Activated CD8-positive, alpha-beta T cell treated with anti-CD3 and anti-CD28 coated beads, Interleukin-2, amount 10 ng/mL, durations not matched to agents 7 days and 5 days (primary cell): Measurements from ENCODE around the gene GPR37. TPM values are rescaled to one million over a fixed set of nuclear protein-coding genes. Genes with fewer than 3 reads are reported as not detected.
A peak's percentile ranks its signal among the peaks of the same experiment; 100 is the strongest.

Source experiments
- ATAC-seq: fragments of 150-1000 bp; cut with Tn5 transposase; one replicate; pipeline ENCODE4 v1.10.0; 2021; ENCODE audit warnings: moderate library complexity
- CTCF ChIA-PET: fragments of 350-600 bp; sonication (Branson Sonifier 250); formaldehyde crosslinking; loops from one replicate; lab custom pipeline; 2021; ENCODE audit warnings: antibody characterized with exemption; lab: Charles Lee
- POLR2A ChIA-PET: fragments of 350-600 bp; sonication (Branson Sonifier 250); formaldehyde crosslinking; loops from one replicate; lab custom pipeline; 2021; ENCODE audit warnings: antibody characterized with exemption; lab: Charles Lee
- DNase-seq: peaks from one replicate; pipeline ENCODE4 v3.0.0-alpha.2; 2020
- H3K27ac Mint-ChIP-seq: one replicate; pipeline ENCODE4 v1.8.0; 2021; ENCODE audit warnings: mild to moderate bottlenecking, mixed read lengths
- H3K27me3 Mint-ChIP-seq: one replicate; pipeline ENCODE4 v1.8.0; 2021; ENCODE audit warnings: low read depth, mixed read lengths
- H3K36me3 Mint-ChIP-seq: one replicate; pipeline ENCODE4 v1.8.0; 2021; ENCODE audit warnings: low read depth, mixed read lengths
- H3K4me1 Mint-ChIP-seq: one replicate; pipeline ENCODE4 v1.8.0; 2021; ENCODE audit warnings: low read depth, mixed read lengths
- H3K4me3 Mint-ChIP-seq: one replicate; pipeline ENCODE4 v1.8.0; 2021; ENCODE audit warnings: mild to moderate bottlenecking, mixed read lengths
- H3K9me3 Mint-ChIP-seq: one replicate; pipeline ENCODE4 v1.8.0; 2022; ENCODE audit warnings: mixed read lengths; ENCODE audit not compliant: insufficient read depth
- total RNA-seq, 2 experiments: library from RNA; stranded (reverse); gene quantifications; one replicate each; pipeline ENCODE4 v1.2.3, GENCODE V29; 2021

GPR37 gene
- total RNA-seq, 2 experiments from 2014 or later, result not detected

DNA sequence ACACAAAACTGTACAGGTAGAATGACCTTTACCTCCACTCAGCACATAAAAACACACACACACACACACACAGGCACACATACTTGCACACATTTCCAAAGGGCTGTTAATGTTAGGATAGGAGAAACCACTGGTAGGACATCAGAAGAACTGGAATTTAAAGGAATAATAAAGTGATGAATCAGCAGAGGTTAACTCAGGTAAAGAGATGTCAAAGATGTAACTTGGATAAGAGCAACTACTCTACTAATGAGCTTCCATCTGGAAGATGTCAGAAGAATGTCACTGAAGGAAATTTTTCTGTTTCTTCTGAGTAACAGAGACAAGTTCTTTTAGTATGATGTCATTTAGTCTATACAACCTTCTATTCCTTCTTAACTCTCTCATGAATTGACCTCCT is 26.4 kb upstream of the GPR37 start:
- ATAC-seq (no peak), DNase-seq (no peak)
- Mint-ChIP-seq H3K27ac (no peak overlapping the region), H3K4me1 (no peaks in the 10 kb centered on the region), H3K36me3 (no peaks in the 10 kb centered on the region), H3K9me3 (no peaks in the 10 kb centered on the region), H3K27me3 (peaks cover 18% of the 10 kb centered on the region), H3K4me3 (no peak overlapping the region)
- CTCF ChIA-PET, result no interaction called here
- POLR2A ChIA-PET, result no interaction called here

DNA sequence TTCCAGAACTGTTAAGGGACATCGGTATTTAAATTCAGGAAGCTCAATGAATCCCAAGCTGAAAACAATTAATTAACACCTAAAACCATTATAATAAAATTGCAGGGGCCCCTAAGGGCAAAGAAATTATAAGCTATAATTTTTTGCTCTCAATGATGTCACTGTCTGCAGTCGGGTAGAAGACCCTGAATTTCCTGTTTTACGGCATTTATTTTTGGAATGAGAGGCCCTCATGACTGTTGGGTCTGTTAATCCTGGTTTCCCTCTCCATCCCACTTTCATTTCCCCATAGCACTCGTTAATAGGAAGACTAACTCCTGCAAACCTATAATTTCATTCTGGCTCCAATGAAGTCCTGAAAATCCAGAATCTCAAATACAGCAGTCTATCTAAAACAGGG is 25.8 kb upstream of the GPR37 start:
- no peak for ATAC-seq
- DNase-seq, result no peak

DNA sequence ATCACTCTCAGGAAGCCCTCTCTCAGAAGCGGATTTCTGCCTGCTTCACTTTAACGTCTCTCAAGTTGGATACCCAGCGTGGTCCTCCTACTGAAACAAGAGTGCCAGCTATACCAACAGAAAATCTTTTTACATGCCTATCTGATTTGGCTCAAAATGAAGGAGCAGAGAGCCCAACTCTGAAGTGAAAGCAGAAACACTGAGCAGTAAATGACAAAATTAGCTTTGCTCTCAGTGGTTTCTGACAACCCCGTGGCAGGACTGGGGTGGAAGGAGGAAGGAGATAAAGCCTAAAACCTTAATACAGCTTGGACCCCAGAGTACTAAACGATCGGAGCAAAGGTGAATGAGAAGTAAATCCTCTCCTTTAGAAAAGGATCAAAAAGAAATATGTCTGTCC is 25.1 kb upstream of the GPR37 start:
- DNase-seq (no peak), ATAC-seq (no peak)
- no peaks in the 10 kb centered on the region for H3K9me3 Mint-ChIP-seq
- POLR2A ChIA-PET, result no interaction called here
- no peak overlapping the region for H3K27ac Mint-ChIP-seq
- CTCF ChIA-PET, result no interaction called here
- H3K4me1 Mint-ChIP-seq, result no peaks in the 10 kb centered on the region
- H3K4me3 Mint-ChIP-seq, result no peak overlapping the region
- H3K27me3 Mint-ChIP-seq, result peaks cover 15% of the 10 kb centered on the region
- no peaks in the 10 kb centered on the region for H3K36me3 Mint-ChIP-seq

More for the DNA sequence above, 25.8 kb upstream of the GPR37 start:
- ChIA-PET CTCF (no interaction called here), POLR2A (no interaction called here)
- Mint-ChIP-seq H3K27me3 (peaks cover 17% of the 10 kb centered on the region), H3K9me3 (no peaks in the 10 kb centered on the region), H3K36me3 (no peaks in the 10 kb centered on the region), H3K4me3 (no peak overlapping the region), H3K27ac (no peak overlapping the region), H3K4me1 (no peaks in the 10 kb centered on the region)

DNA sequence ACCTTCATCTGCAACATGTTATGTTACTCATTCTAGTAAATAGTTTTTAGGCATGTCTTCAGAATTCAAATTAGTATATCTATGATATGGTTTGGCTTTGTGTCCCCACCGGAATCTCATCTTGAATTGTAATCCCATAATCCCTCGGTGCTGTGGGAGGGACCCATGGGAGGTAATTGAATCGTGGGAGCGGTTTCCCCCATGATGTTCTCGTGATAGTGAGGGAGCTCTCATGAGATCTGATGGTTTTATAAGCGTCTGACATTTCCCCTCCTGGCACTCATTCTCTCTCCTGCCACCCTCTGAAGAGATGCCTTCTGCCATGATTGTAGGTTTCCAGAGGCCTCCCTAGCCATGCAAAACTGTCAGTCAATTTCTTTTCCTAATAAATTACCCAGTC is 20.4 kb upstream of the GPR37 start:
- CTCF ChIA-PET, result interaction anchor here (1.2 to 1.3 kb wide), 2 partner anchors 10 to 18 kb away, joined by 3 to 4 read pairs; no protein-coding TSS in a partner anchor
- H3K4me1 Mint-ChIP-seq, result no peaks in the 10 kb centered on the region
- POLR2A ChIA-PET, result no interaction called here
- DNase-seq (no peak), ATAC-seq (no peak)
- H3K36me3 Mint-ChIP-seq, result no peaks in the 10 kb centered on the region
- H3K4me3 Mint-ChIP-seq, result no peak overlapping the region
- H3K27me3 Mint-ChIP-seq, result peaks cover 7% of the 10 kb centered on the region
- no peaks in the 10 kb centered on the region for H3K9me3 Mint-ChIP-seq
- no peak overlapping the region for H3K27ac Mint-ChIP-seq

DNA sequence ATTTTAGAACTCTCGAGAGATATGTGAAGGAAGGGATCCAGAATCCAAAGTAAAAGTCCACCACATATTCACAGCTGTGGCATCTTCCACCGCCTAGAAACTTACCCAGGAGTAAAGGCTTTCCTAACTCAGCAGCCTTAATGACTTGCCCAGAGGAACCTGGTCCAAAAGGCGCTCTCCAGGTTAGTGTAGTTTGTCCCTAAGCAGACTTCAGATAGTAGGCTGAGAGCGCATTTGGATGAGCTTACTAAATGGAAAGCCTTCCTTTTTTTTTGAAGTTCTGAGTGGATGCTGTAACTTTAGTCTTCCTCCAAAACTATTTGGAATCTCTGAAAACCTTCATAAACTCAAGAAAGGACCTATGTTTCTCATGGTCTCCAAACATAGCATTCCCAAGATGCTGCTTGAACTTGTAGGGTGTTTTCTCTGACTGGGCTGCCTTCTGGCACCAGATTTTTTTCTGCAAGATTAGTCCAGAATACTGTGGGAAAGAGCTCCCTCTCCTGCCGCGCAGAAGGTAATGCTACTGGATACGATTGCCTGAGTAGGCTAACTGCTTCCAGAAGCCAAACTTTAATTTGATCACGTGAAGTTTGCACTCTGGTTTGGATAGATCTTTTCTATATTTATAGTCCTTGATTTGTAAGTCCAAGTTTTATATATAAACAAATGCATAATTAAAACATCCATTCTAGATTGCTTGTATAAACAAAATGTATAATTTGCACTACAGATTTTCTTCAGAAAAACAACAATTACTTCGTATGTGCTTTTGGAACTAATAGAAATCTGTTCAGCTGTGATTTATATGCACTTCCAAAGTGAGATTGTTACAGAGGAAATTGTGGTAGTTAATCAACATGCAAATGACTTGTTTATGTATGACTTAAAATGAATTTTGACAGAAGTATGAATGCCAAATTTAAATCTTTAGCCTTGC is 19.6 kb upstream of the GPR37 start:
- Mint-ChIP-seq H3K9me3 (no peaks in the 10 kb centered on the region), H3K27ac (no peak overlapping the region), H3K27me3 (peaks cover 5% of the 10 kb centered on the region), H3K4me1 (no peaks in the 10 kb centered on the region), H3K4me3 (no peak overlapping the region), H3K36me3 (no peaks in the 10 kb centered on the region)
- ATAC-seq, result no peak
- ChIA-PET CTCF (interaction anchor here (1.2 to 1.6 kb wide), 4 partner anchors 11 to 47 kb away, joined by 3 to 5 read pairs (median 4); partner anchors contain the start of gene GPR37), POLR2A (no interaction called here)
- peak; percentile 36 for DNase-seq

DNA sequence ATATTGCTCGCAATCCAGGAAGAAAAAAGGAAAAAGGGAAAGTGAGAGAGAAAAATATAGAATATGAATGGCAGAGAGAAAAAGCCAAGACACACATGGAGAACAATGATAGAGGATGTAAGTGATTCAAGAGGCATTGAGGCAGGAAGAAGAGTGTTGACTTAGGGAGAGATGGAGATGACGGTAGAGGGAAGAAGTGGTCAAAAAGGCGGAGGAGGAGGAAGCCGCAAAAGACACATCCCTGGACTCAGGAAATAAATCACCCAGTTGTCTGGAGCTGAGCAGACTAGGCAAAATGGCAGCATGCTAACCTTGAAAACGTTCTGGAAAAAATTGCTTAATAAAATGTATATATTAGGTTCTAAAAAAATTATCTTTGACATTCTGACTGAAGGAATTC is 17.7 kb upstream of the GPR37 start:
- CTCF ChIA-PET, result no interaction called here

DNA sequence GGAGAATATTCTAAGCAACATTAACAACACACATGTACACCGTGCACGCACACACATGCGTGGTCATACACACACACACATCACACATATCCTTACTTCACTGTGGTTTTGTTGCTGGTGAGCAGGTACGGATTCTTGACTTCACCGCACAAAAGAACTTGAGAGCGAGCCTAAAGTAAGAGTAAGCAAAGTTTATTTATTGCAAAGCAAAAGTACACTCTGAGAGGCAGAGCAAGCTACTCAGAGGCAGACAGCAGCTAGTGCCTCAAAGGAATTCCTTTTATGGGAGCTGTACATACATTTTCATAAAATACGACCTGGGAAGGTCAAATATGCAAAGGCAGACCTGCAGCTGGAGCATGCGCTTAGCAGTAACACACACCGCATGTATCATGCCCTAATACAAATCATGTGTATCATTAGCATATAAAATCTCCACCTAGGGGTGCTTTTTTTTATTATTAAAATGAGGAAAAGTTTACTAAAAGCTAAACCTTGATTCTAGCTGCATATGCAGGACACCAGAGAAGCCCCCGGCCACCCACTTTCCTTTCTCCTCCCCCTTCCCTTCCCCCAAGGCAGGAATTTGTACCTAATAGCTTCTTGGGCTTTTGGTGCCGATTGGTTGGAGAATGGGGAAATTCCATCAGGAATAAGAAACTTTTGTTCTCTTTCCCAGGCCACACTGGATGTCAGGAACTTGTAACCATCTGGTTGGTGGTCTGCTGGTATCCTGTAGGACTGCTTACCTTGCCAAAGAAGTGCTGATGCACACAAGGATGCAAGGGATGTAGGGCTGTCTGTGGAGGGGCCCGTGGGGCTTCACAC is 16.5 kb upstream of the GPR37 start:
- ChIA-PET POLR2A (no interaction called here), CTCF (interaction anchor here (1.1 kb wide), 1 partner anchor 10 kb away, joined by 3 read pairs; no protein-coding TSS in a partner anchor)
- Mint-ChIP-seq H3K9me3 (no peaks in the 10 kb centered on the region), H3K27me3 (peaks cover 3% of the 10 kb centered on the region), H3K4me3 (no peak overlapping the region), H3K27ac (no peak overlapping the region), H3K36me3 (no peaks in the 10 kb centered on the region), H3K4me1 (no peaks in the 10 kb centered on the region)
- no peak for DNase-seq
- ATAC-seq, result no peak

More for the DNA sequence above, 17.7 kb upstream of the GPR37 start:
- DNase-seq (no peak), ATAC-seq (no peak)
- no peak overlapping the region for H3K27ac Mint-ChIP-seq
- peaks cover 3% of the 10 kb centered on the region for H3K27me3 Mint-ChIP-seq
- H3K4me3 Mint-ChIP-seq, result no peak overlapping the region
- no peaks in the 10 kb centered on the region for H3K36me3 Mint-ChIP-seq
- no peaks in the 10 kb centered on the region for H3K4me1 Mint-ChIP-seq
- H3K9me3 Mint-ChIP-seq, result no peaks in the 10 kb centered on the region
- POLR2A ChIA-PET, result no interaction called here

DNA sequence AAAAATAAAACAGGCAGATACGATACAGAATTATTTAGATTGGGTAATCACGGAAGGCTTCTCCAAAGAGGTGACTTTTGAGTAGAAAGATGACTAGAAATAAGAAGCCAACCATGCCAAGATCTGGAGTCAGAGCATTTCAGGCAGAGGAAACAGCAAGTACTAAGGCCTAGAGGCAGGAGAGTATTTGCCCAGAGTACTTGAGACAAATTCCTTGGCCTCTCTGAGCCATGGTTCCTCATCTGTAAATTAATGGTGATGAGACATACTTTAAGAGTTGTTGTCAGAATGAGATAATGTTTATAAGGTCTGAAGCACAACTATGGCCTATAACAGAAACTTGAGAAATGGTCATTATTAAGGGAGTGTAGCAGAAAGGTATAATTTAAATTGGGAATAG is 15.8 kb upstream of the GPR37 start:
- no peaks in the 10 kb centered on the region for H3K9me3 Mint-ChIP-seq
- no peak overlapping the region for H3K27ac Mint-ChIP-seq
- H3K27me3 Mint-ChIP-seq, result peaks cover 3% of the 10 kb centered on the region
- H3K4me3 Mint-ChIP-seq, result no peak overlapping the region
- H3K36me3 Mint-ChIP-seq, result no peaks in the 10 kb centered on the region
- DNase-seq (no peak), ATAC-seq (no peak)
- H3K4me1 Mint-ChIP-seq, result no peaks in the 10 kb centered on the region
- ChIA-PET POLR2A (no interaction called here), CTCF (no interaction called here)

DNA sequence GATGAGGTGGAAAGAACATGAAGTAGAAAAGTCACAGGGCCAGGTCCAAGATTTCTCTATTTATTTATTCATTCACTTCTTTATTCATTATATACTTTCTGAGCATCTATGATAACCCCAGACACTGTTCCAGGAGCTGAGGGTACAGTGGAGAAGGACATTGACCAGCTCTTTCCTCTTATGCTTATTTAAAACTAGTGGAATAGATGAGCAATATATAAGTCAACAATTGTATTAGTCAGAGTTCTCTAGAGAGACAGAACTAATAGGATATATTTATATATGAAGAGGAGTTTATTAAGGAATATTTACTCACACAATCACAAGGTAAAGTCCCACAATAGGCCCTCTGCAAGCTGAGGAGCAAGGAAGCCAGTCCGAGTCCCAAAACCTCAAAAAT is 15.0 kb upstream of the GPR37 start:
- Mint-ChIP-seq H3K4me1 (no peaks in the 10 kb centered on the region), H3K4me3 (no peak overlapping the region), H3K27ac (no peak overlapping the region), H3K9me3 (no peaks in the 10 kb centered on the region), H3K27me3 (peaks cover 3% of the 10 kb centered on the region), H3K36me3 (no peaks in the 10 kb centered on the region)
- POLR2A ChIA-PET, result no interaction called here
- DNase-seq, result no peak
- CTCF ChIA-PET, result no interaction called here
- ATAC-seq, result no peak

DNA sequence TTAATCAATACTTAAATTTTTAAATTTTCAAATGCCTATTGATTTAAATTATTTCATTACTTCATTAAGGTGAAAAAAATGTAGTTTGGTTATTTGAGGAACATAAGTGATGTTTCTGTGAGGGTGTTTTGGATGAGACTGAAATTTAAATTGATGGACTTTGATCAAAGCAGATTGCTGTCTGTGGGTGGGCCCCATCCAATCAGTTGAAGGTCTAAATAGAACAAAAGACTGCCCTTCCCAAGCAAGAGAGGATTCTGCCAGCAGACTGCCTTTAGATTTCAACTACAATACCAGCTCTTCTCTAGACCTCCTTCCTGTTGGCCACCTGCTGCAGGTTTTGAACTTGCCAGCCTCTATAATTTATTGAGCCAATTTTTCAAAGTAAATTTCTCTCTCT is 14.5 kb upstream of the GPR37 start:
- ChIA-PET POLR2A (no interaction called here), CTCF (no interaction called here)
- H3K27me3 Mint-ChIP-seq, result peaks cover 3% of the 10 kb centered on the region
- ATAC-seq (no peak), DNase-seq (no peak)
- H3K4me1 Mint-ChIP-seq, result no peaks in the 10 kb centered on the region
- H3K9me3 Mint-ChIP-seq, result no peaks in the 10 kb centered on the region
- no peak overlapping the region for H3K27ac Mint-ChIP-seq
- H3K4me3 Mint-ChIP-seq, result no peak overlapping the region
- no peaks in the 10 kb centered on the region for H3K36me3 Mint-ChIP-seq

DNA sequence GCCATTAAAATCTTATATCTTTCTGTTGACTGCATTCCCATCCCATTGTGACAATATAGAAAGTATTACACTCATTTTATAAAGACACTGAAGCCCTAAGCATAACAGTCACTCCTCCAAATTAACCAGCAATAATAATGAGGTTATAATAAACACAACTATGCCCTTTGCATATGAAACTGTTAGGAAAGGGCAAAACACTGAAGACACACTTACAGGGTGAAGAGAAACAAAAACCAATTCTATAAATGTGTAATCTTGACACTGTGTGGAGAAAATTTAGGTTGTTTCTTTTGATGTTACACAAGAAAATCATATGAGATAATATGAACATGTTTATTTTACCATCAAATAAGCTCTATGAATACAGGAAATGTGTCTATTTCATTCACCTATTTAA is 14.0 kb upstream of the GPR37 start:
- Mint-ChIP-seq H3K9me3 (no peaks in the 10 kb centered on the region), H3K27me3 (peaks cover 3% of the 10 kb centered on the region), H3K27ac (no peak overlapping the region), H3K36me3 (no peaks in the 10 kb centered on the region), H3K4me3 (no peak overlapping the region), H3K4me1 (no peaks in the 10 kb centered on the region)
- POLR2A ChIA-PET, result no interaction called here
- ATAC-seq (no peak), DNase-seq (no peak)
- CTCF ChIA-PET, result no interaction called here

DNA sequence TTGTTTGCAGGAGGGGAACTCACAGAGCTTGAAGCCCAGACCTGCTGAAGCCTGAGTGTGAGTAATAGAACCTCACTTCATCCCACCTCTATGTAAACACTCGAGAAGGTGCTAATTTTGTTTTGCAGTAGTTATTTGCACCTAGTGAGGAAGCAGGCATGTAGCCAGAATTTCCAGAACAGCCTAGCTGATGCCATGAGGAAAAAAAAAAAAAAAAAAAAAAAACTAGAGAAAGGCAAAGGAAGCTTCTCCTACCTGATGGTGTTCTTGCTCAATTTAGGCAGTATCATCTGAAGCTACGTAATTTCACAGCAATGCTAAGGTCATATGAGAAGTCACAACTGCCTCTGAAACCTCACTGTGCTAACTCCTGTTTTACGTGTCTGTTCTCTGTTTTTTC is 13.6 kb upstream of the GPR37 start:
- Mint-ChIP-seq H3K4me3 (no peak overlapping the region), H3K27me3 (peaks cover 3% of the 10 kb centered on the region), H3K4me1 (no peaks in the 10 kb centered on the region), H3K9me3 (no peaks in the 10 kb centered on the region), H3K36me3 (no peaks in the 10 kb centered on the region), H3K27ac (no peak overlapping the region)
- ChIA-PET POLR2A (no interaction called here), CTCF (no interaction called here)
- DNase-seq (no peak), ATAC-seq (no peak)
